ENCODE measurements around the gene HBS1L.

GRCh38 chr6:135104199-135104598, 49.6 kb upstream of the HBS1L start:
- TF ChIP-seq EZH2phosphoT487 (conservative IDR thresholded peaks at IDR 0.05; ENCODE audit: low read length) (no peak), CTCF (IDR thresholded peaks at IDR 0.05; ENCODE audit: insufficient read depth, low read length, poor library complexity, severe bottlenecking) (no peak)

Measured in SU-DHL-6 (cell line).